Germinal center (tissue), 1 donor: ENCODE data around the gene ARMCX1.
"Not testable (repeated sequence)": the region's sequence is repeated elsewhere in the genome, so short reads cannot be mapped to it uniquely, and the experiment has no call there.

Experiments used
- DNase-seq: peaks from one replicate; pipeline ENCODE4 v3.0.0; 2012; ENCODE audit warnings: mixed read lengths, low spot score

ARMCX1 gene

GRCh38 chrX:101550362-101550750, at the start of gene ARMCX1:
TSS of gene ARMCX1 (plus strand) at chrX:101550547. CDS start at chrX:101552931, 2,384 bp downstream.
- no peak for DNase-seq

DNA sequence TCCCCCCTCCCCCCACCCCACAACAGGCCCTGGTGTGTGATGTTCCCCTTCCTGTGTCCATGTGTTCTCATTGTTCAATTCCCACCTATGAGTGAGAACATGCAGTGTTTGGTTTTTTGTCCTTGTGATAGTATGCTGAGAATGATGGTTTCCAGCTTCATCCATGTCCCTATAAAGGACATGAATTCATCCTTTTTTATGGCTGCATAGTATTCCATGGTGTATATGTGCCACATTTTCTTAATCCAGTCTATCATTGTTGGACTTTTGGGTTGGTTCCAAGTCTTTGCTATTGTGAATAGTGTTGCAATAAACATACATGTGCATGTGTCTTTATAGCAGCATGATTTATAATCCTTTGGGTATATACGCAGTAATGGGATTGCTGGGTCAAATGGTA, 47.4 kb upstream of the ARMCX1 start:
- not testable (repeated sequence) for DNase-seq

- DNase-seq: no peak
Observed at GRCh38 chrX:101507372-101507771, 43.0 kb upstream of the ARMCX1 start.

- no peak for DNase-seq
Observed at GRCh38 chrX:101507986-101508385, 42.4 kb upstream of the ARMCX1 start.

DNA sequence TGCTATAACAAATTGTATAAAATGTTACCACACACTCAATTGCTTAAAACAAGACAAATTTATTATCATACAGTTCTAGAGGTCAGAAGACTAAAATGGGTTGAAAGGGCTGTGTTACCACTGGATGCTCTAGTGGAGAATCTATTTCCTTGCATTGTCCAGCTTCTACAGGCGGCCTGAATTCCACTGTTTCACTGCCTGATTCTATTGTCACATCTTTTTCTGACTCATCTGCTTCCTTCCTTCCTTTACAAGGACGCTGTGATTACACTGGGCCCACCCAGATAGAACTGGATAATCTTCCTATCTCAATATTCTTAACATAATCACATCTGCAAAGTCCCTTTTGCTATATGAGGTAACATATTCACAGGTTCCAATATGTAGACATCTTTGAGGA, 19.4 kb upstream of the ARMCX1 start:
- DNase-seq: no peak

DNA sequence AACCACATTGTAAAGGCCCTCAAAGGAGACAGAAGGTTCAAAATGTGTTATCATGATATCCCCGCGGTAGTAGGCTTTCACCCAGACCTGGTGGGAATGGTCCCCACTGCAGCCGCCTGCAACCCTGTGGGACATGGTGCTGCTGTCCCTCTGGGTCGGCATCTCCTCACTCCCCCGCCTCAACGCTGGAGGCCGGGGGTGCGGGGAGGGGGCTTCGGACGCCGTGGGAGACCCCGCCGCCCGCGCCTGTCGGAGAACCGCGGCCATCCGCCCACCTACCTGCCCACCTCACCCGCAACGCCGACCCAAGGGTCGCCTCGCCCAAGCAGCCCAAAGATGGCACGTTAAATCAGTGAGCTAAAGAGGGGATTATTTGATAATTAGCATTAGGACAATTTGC, 11.2 kb upstream of the ARMCX1 start:
- no peak for DNase-seq

DNA sequence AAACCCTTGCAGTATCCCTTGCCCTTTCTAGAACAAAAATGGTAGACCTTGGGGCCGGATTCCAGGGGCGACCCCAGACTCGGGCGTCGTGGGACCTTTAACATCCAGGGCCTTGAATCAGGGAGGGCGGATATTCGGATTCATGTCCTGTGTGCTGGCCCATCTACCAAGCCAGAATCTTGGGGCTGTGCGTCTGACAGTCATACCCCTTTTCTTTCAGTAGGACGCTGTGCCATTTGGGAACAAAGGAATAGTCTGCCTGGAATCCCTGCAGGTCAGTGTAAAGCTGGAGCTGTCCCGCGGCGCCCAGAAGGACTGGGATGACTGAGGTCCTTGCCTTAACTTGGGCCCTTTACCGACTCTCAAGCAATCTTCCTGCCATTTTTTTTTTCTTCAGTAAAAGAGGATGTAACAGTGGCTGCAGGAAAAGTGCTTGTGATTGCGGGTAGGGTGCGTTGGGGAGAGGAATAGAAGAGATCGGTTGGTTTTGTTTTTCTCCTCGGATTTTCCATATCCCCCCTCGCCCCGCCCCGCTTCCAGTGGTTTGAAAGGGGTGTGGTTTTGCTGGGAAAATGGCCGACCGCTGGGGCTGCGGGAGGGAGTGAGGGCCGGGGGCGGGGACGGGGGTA, 518 bp downstream of the ARMCX1 start:
- no peak for DNase-seq

DNA sequence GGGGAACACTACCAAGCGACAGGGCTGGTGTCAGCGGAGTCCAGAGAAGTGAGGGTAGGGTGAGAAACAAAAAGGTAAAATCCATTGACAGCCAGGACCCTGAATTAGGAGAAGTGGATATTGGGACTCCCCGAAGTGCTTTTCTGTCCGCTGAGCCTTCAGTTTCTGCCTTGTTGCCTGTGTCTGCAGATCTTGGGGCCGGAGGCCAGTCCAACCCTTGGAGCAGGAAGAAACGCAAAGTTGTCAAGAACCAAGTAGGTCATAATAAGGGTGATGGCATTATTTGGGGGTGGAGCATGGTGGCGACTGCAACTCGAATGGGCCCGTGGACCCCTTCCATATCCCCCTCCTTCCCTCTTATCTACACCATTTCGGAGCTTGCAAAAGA, 1.0 kb downstream of the ARMCX1 start:
- DNase-seq: no peak

DNA sequence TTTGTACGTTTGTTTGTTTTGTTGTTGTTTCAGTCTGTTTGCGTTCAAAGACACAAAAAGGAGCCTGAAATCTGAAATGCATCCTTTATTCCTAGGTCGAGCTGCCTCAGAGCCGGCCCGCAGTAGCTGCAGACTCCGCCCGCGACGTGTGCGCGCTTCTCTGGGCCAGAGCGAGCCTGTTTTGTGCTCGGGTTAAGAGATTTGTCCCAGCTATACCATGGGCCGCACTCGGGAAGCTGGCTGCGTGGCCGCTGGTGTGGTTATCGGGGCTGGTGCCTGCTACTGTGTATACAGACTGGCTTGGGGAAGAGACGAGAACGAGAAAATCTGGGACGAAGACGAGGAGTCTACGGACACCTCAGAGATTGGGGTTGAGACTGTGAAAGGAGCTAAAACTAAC, 2.4 kb downstream of the ARMCX1 start:
- DNase-seq: no peak

GRCh38 chrX:101564651-101565050, 14.3 kb downstream of the ARMCX1 start:
- DNase-seq: no peak

- peak; percentile 24 for DNase-seq
Observed at GRCh38 chrX:101595739-101596419, 45.5 kb downstream of the ARMCX1 start.

DNA sequence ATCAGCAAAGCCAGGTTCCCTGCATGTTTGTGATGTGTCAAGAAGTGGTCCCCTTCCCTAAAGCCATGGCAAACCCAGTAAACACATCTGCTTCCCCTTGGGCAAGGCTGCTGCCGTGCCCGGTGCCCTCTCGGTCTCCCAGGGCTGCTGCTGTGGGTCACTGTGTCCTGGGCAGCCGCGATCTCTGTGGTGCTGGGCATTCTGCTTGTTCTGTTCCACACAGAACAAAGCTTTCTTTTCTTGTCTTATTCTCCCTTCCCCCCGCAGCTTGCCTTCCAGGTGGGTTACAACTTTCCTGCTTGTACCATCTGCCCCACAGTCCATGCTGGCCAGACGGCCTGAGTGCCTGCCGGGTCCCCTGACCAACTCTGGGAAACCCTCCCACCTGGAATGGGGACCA, 49.2 kb downstream of the ARMCX1 start:
- DNase-seq: not testable (repeated sequence)

- DNase-seq: no peak
Observed at GRCh38 chrX:101602077-101602476, 51.7 kb downstream of the ARMCX1 start.
